SH-SY5Y (cell line): ENCODE measurements around the gene CABP1.

Experiments used
- GATA2 ChIP-seq: IDR thresholded peaks from 2 replicates; pipeline ENCODE4 v1.6.1; 2011; ENCODE audit warnings: mild to moderate bottlenecking, low read depth, low read length
- GATA3 ChIP-seq: IDR thresholded peaks from 2 replicates; pipeline ENCODE4 v1.6.1; 2011; ENCODE audit warnings: low read depth, mild to moderate bottlenecking, low read length, moderate library complexity

DNA sequence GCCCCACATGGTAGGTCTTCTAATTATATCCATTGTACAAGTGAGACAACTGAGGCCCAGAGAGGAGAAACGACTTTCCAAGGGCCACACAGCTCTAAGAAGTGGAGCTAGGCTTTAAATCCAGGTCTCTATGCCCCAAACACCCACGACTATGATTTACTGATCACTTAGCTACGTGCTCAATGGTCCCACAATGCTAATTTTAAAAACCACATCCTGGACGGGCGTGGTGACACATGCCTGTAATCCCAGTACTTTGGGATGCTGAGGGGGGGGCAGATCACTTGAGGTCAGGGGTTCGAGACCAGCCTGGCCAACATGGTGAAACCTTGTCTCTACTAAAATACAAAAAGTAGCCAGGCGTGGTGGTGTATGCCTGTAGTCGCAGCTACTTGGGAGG, 38.1 kb downstream of the CABP1 start:
- no peak for TF ChIP-seq GATA2
- no peak for TF ChIP-seq GATA3
